H1 (cell line): ENCODE data around the gene ZNF367. TPM values are rescaled to one million over a fixed set of nuclear protein-coding genes. Genes with fewer than 3 reads are reported as not detected.

Source experiments
- polyA plus RNA-seq, 7 experiments: library from polyadenylated mRNA; depleted of rRNA in 3 of 7; stranded (reverse) in 5 of 7; unstranded in 2 of 7; fragments of >200 nt in 5 of 7; fragments of 200-250 nt in 2 of 7; gene quantifications; 1 replicate in 5 of 7; 2 replicates in 1 of 7; 4 replicates in 1 of 7; pipeline versions ENCODE4 v1.2.1 to v1.2.3, GENCODE V29; 2011 to 2013; ENCODE audit warnings: missing spikeins in 2 of 7, mixed read lengths in 2 of 7
- total RNA-seq: library from RNA; stranded (reverse); fragmentation: NEBNext Ultra II Directional; extraction: Animal tissue kit (Norgen Biotek cat#: 25700); gene quantifications from 2 replicates; pipeline ENCODE4 v1.2.1, GENCODE V29; 2021
- TF ChIP-seq, protein P1 (sequence below): IDR thresholded peaks from 2 replicates; pipeline ENCODE4 v1.6.1; 2012; ENCODE audit warnings: low read length, inconsistent platforms

Gene ZNF367
- total and polyA plus RNA-seq, 2 of the 8 experiments (the other 6 are each of a cell fraction or from before 2014, with no cell fraction given) = 2.2 to 8.2 TPM

DNA sequence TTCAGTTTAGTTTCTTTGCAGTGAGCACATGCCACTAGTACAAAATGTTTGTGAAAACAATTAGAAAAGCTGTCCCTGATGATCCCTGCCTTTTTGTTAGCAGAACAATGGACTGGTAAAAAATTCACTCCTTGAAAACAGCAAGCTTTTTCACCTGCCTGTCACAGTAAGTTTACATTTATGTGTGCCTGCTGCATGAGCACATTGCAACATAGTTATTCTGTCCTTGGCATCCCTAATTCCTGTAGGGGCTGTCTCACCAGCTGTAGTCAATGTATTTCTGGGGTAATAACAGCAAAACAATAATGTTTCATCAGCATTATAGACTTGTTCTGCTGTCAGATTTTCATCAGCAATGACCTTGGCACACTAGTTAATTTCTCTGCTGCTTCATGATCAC lies 11.6 kb upstream of the ZNF367 start (continued):
- TF ChIP-seq, protein P1, sequence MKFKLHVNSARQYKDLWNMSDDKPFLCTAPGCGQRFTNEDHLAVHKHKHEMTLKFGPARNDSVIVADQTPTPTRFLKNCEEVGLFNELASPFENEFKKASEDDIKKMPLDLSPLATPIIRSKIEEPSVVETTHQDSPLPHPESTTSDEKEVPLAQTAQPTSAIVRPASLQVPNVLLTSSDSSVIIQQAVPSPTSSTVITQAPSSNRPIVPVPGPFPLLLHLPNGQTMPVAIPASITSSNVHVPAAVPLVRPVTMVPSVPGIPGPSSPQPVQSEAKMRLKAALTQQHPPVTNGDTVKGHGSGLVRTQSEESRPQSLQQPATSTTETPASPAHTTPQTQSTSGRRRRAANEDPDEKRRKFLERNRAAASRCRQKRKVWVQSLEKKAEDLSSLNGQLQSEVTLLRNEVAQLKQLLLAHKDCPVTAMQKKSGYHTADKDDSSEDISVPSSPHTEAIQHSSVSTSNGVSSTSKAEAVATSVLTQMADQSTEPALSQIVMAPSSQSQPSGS = no peak
